ENCODE measurements around the gene ENOX1.

Gene ENOX1

GRCh38 chr13:43411211-43411610 is 375.6 kb downstream of the ENOX1 start:
- no peak for TF ChIP-seq FOXP2 (optimal IDR thresholded peaks at IDR 0.05; ENCODE audit: borderline replicate concordance, extremely low read depth, extremely low read length, insufficient read depth)
- TF ChIP-seq TAF1 (IDR thresholded peaks at IDR 0.05; ENCODE audit: borderline replicate concordance, insufficient read depth, low read length) = no peak
- no peak for TF ChIP-seq SIN3A (IDR thresholded peaks at IDR 0.05; ENCODE audit: borderline replicate concordance, insufficient read depth, low read length)
- TF ChIP-seq POLR2AphosphoS5 (IDR thresholded peaks at IDR 0.05; ENCODE audit: low read depth, low read length) = no peak

- TF ChIP-seq POLR2AphosphoS5 (IDR thresholded peaks at IDR 0.05; ENCODE audit: low read depth, low read length) (no peak), TAF1 (IDR thresholded peaks at IDR 0.05; ENCODE audit: borderline replicate concordance, insufficient read depth, low read length) (no peak), SIN3A (IDR thresholded peaks at IDR 0.05; ENCODE audit: borderline replicate concordance, insufficient read depth, low read length) (no peak), FOXP2 (optimal IDR thresholded peaks at IDR 0.05; ENCODE audit: borderline replicate concordance, extremely low read depth, extremely low read length, insufficient read depth) (no peak)
Measured at GRCh38 chr13:43408274-43408673, 378.5 kb downstream of the ENOX1 start.

- TF ChIP-seq FOXP2 (optimal IDR thresholded peaks at IDR 0.05; ENCODE audit: borderline replicate concordance, extremely low read depth, extremely low read length, insufficient read depth) = no peak
- TF ChIP-seq TAF1 (IDR thresholded peaks at IDR 0.05; ENCODE audit: borderline replicate concordance, insufficient read depth, low read length) = no peak
- TF ChIP-seq REST (IDR thresholded peaks at IDR 0.05; ENCODE audit: insufficient read depth in 1 of 2, low read depth in 2 of 2, low read length in 2 of 2) = no peak
- TF ChIP-seq POLR2AphosphoS5 (IDR thresholded peaks at IDR 0.05; ENCODE audit: low read depth, low read length) = no peak
- TF ChIP-seq SIN3A (IDR thresholded peaks at IDR 0.05; ENCODE audit: borderline replicate concordance, insufficient read depth, low read length) = no peak
Measured at GRCh38 chr13:43407023-43407581, 379.7 kb downstream of the ENOX1 start.

- TF ChIP-seq REST (IDR thresholded peaks at IDR 0.05; ENCODE audit: insufficient read depth in 1 of 2, low read depth in 2 of 2, low read length in 2 of 2) = no peak
- no peak for TF ChIP-seq POLR2AphosphoS5 (IDR thresholded peaks at IDR 0.05; ENCODE audit: low read depth, low read length)
- no peak for TF ChIP-seq FOXP2 (optimal IDR thresholded peaks at IDR 0.05; ENCODE audit: borderline replicate concordance, extremely low read depth, extremely low read length, insufficient read depth)
- TF ChIP-seq TAF1 (IDR thresholded peaks at IDR 0.05; ENCODE audit: borderline replicate concordance, insufficient read depth, low read length) = no peak
- TF ChIP-seq SIN3A (IDR thresholded peaks at IDR 0.05; ENCODE audit: borderline replicate concordance, insufficient read depth, low read length) = no peak
Measured at GRCh38 chr13:43405457-43405856, 381.3 kb downstream of the ENOX1 start.

- TF ChIP-seq REST (IDR thresholded peaks at IDR 0.05; ENCODE audit: insufficient read depth in 1 of 2, low read depth in 2 of 2, low read length in 2 of 2) = no peak
- no peak for TF ChIP-seq SIN3A (IDR thresholded peaks at IDR 0.05; ENCODE audit: borderline replicate concordance, insufficient read depth, low read length)
- no peak for TF ChIP-seq POLR2AphosphoS5 (IDR thresholded peaks at IDR 0.05; ENCODE audit: low read depth, low read length)
- no peak for TF ChIP-seq TAF1 (IDR thresholded peaks at IDR 0.05; ENCODE audit: borderline replicate concordance, insufficient read depth, low read length)
Measured at GRCh38 chr13:43402380-43402779, 384.4 kb downstream of the ENOX1 start.

- no peak for TF ChIP-seq TAF1 (IDR thresholded peaks at IDR 0.05; ENCODE audit: borderline replicate concordance, insufficient read depth, low read length)
- no peak for TF ChIP-seq POLR2AphosphoS5 (IDR thresholded peaks at IDR 0.05; ENCODE audit: low read depth, low read length)
- TF ChIP-seq REST (IDR thresholded peaks at IDR 0.05; ENCODE audit: insufficient read depth in 1 of 2, low read depth in 2 of 2, low read length in 2 of 2) = no peak
- TF ChIP-seq SIN3A (IDR thresholded peaks at IDR 0.05; ENCODE audit: borderline replicate concordance, insufficient read depth, low read length) = no peak
- TF ChIP-seq FOXP2 (optimal IDR thresholded peaks at IDR 0.05; ENCODE audit: borderline replicate concordance, extremely low read depth, extremely low read length, insufficient read depth) = no peak
Measured at GRCh38 chr13:43401361-43401760, 385.4 kb downstream of the ENOX1 start.

Data from PFSK-1 (cell line).